RWPE1 (cell line): Measurements from ENCODE around the gene GPHN.

Experiments used
- CTCF ChIA-PET: fragments of 350-600 bp; sonication (Branson Sonifier 250); formaldehyde crosslinking; extraction: SDS; loops from one replicate; lab custom pipeline; 2021; lab: Yijun Ruan, JAX
- POLR2A ChIA-PET: fragments of 400-600 bp; formaldehyde crosslinking; extraction: SDS; loops from one replicate; lab custom pipeline; 2020; ENCODE audit warnings: antibody characterized with exemption; ENCODE audit not compliant: low non-redundant PET; lab: Yijun Ruan, JAX
- DNase-seq: peaks from one replicate; pipeline ENCODE4 v3.0.0; 2012; ENCODE audit warnings: low spot score
- H3K27ac ChIP-seq: fragments of 450-650 bp; 2 replicates; pipeline ENCODE4 v1.5.1; 2017
- CTCF ChIP-seq: fragments of 450-650 bp; conservative IDR thresholded peaks from 2 replicates; pipeline ENCODE4 v1.5.1; 2017; ENCODE audit warnings: low read depth, mild to moderate bottlenecking

The GPHN gene

GRCh38 chr14:66473223-66473622 lies 34.7 kb upstream of the GPHN start:
- DNase-seq: no peak
- CTCF ChIA-PET: interaction anchor here (0.7 kb wide), 1 partner anchor 124 kb away, joined by 4 read pairs; no protein-coding TSS in a partner anchor
- POLR2A ChIA-PET: no interaction called here
- TF ChIP-seq CTCF: no peak
- H3K27ac ChIP-seq: no peak overlapping the region

GRCh38 chr14:66476964-66477363 lies 31.0 kb upstream of the GPHN start:
- peak; percentile 6 for DNase-seq
- TF ChIP-seq CTCF: no peak
- POLR2A ChIA-PET: no interaction called here
- CTCF ChIA-PET: interaction anchor here (0.6 kb wide), 1 partner anchor 392 kb away, joined by 3 read pairs; no protein-coding TSS in a partner anchor
- no peak overlapping the region for H3K27ac ChIP-seq

GRCh38 chr14:66477567-66477966 lies 30.4 kb upstream of the GPHN start:
- no peak for DNase-seq
- TF ChIP-seq CTCF: no peak
- ChIA-PET CTCF (interaction anchor here (0.6 kb wide), 3 partner anchors 54 to 392 kb away, joined by 3 to 5 read pairs (median 4); no protein-coding TSS in a partner anchor), POLR2A (no interaction called here)
- no peak overlapping the region for H3K27ac ChIP-seq

- ChIA-PET CTCF (interaction anchor here (0.6 to 1.1 kb wide), 2 partner anchors 12 to 159 kb away, joined by 3 to 4 read pairs; no protein-coding TSS in a partner anchor), POLR2A (no interaction called here)
- H3K27ac ChIP-seq: no peak overlapping the region
- DNase-seq: no peak
- TF ChIP-seq CTCF: no peak
Measured at GRCh38 chr14:66482873-66483272, 25.1 kb upstream of the GPHN start.

GRCh38 chr14:66483322-66483721 lies 24.6 kb upstream of the GPHN start:
- H3K27ac ChIP-seq: no peak overlapping the region
- TF ChIP-seq CTCF: no peak
- CTCF ChIA-PET: interaction anchor here (0.6 to 1.1 kb wide), 2 partner anchors 12 to 159 kb away, joined by 3 to 4 read pairs; no protein-coding TSS in a partner anchor
- peak; percentile 9 for DNase-seq
- POLR2A ChIA-PET: no interaction called here

- ChIA-PET CTCF (no interaction called here), POLR2A (no interaction called here)
- TF ChIP-seq CTCF: no peak
- DNase-seq: no peak
- H3K27ac ChIP-seq: no peak overlapping the region
Measured at GRCh38 chr14:66485029-66485428, 22.9 kb upstream of the GPHN start.
